WTC11 (cell line): ENCODE measurements around the gene CXCL12. TPM values are rescaled to one million over a fixed set of nuclear protein-coding genes. Genes with fewer than 3 reads are reported as not detected.

Experiments used
- ATAC-seq: fragments of 200-7000 bp; cut with Tn5 transposase; 2 replicates; pipeline ENCODE4 v1.10.0; 2021; ENCODE audit warnings: mild to moderate bottlenecking, moderate library complexity
- CTCF ChIA-PET: fragments of 300-600 bp; sonication (Branson Sonifier 250); formaldehyde crosslinking; loops from one replicate; lab custom pipeline; 2021; ENCODE audit warnings: antibody characterized with exemption; lab: Charles Lee
- POLR2A ChIA-PET: fragments of 350-600 bp; sonication (Branson Sonifier 250); formaldehyde crosslinking; loops from one replicate; lab custom pipeline; 2021; ENCODE audit warnings: antibody characterized with exemption; lab: Charles Lee
- DNase-seq: peaks from one replicate; pipeline ENCODE4 v3.0.0; 2021; ENCODE audit warnings: low spot score
- H3K27ac Mint-ChIP-seq: 2 replicates; pipeline ENCODE4 v1.8.0; 2021; ENCODE audit warnings: mixed read lengths
- H3K27me3 Mint-ChIP-seq: 2 replicates; pipeline ENCODE4 v1.8.0; 2021; ENCODE audit warnings: low read depth, mild to moderate bottlenecking, moderate library complexity, mixed read lengths
- H3K36me3 Mint-ChIP-seq: 2 replicates; pipeline ENCODE4 v1.8.0; 2021; ENCODE audit warnings: mixed read lengths
- H3K4me1 Mint-ChIP-seq: 2 replicates; pipeline ENCODE4 v1.8.0; 2022; ENCODE audit warnings: mixed read lengths
- H3K4me3 Mint-ChIP-seq: 2 replicates; pipeline ENCODE4 v1.8.0; 2021; ENCODE audit warnings: mild to moderate bottlenecking, moderate library complexity, mixed read lengths
- H3K9me3 Mint-ChIP-seq: 2 replicates; pipeline ENCODE4 v1.8.0; 2021; ENCODE audit warnings: mixed read lengths
- ATF1 ChIP-seq: sonication (generic); formaldehyde crosslinking; IDR thresholded peaks from 2 replicates; pipeline ENCODE4 v1.8.1; 2023; ENCODE audit warnings: mild to moderate bottlenecking, moderate library complexity, missing genetic modification reagents
- ATF2 ChIP-seq: sonication (generic); formaldehyde crosslinking; IDR thresholded peaks from 2 replicates; pipeline ENCODE4 v1.8.1; 2022; ENCODE audit warnings: low read depth, missing genetic modification reagents, borderline replicate concordance
- CREM ChIP-seq: sonication (generic); formaldehyde crosslinking; IDR thresholded peaks from 2 replicates; pipeline ENCODE4 v1.8.1; 2022; ENCODE audit warnings: mild to moderate bottlenecking, missing genetic modification reagents, moderate library complexity
- CTCF ChIP-seq: fragments of 200-600 bp; IDR thresholded peaks from 2 replicates; pipeline ENCODE4 v1.8.0; 2022; ENCODE audit warnings: antibody characterized with exemption
- ELF4 ChIP-seq: sonication (generic); formaldehyde crosslinking; IDR thresholded peaks from 2 replicates; pipeline ENCODE4 v1.8.1; 2022; ENCODE audit warnings: low read depth, mild to moderate bottlenecking, moderate library complexity, missing genetic modification reagents
- GABPB1 ChIP-seq: sonication (generic); formaldehyde crosslinking; IDR thresholded peaks from 2 replicates; pipeline ENCODE4 v1.8.1; 2023; ENCODE audit warnings: mild to moderate bottlenecking, missing genetic modification reagents
- HMGA2 ChIP-seq: fragments of 250-450 bp; sonication (Bioruptor Pico); IDR thresholded peaks from 2 replicates; pipeline ENCODE4 v1.4.0; 2021; ENCODE audit warnings: mild to moderate bottlenecking, moderate library complexity
- IRF2 ChIP-seq: sonication (generic); formaldehyde crosslinking; IDR thresholded peaks from 2 replicates; pipeline ENCODE4 v1.8.0; 2022; ENCODE audit warnings: low read depth, missing genetic modification reagents, borderline replicate concordance
- JAZF1 ChIP-seq: fragments of 250-450 bp; sonication (Bioruptor Pico); IDR thresholded peaks from 2 replicates; pipeline ENCODE4 v1.9.0; 2021; ENCODE audit warnings: moderate library complexity, mild to moderate bottlenecking, inconsistent platforms
- MLX ChIP-seq: sonication (generic); formaldehyde crosslinking; IDR thresholded peaks from 2 replicates; pipeline ENCODE4 v1.8.1; 2023; ENCODE audit warnings: mild to moderate bottlenecking, missing genetic modification reagents, moderate library complexity
- NFE2L1 ChIP-seq: sonication (generic); formaldehyde crosslinking; IDR thresholded peaks from 2 replicates; pipeline ENCODE4 v1.8.1; 2023; ENCODE audit warnings: missing genetic modification reagents
- PREB ChIP-seq: sonication (generic); formaldehyde crosslinking; IDR thresholded peaks from 2 replicates; pipeline ENCODE4 v1.8.1; 2022; ENCODE audit warnings: mild to moderate bottlenecking, missing genetic modification reagents, moderate library complexity, borderline replicate concordance
- RELA ChIP-seq: sonication (generic); formaldehyde crosslinking; IDR thresholded peaks from 2 replicates; pipeline ENCODE4 v1.8.1; 2022; ENCODE audit warnings: missing genetic modification reagents, mild to moderate bottlenecking, borderline replicate concordance
- RORB ChIP-seq: fragments of 250-450 bp; sonication (Bioruptor Pico); IDR thresholded peaks from 2 replicates; pipeline ENCODE4 v1.9.0; 2021; ENCODE audit warnings: mild to moderate bottlenecking
- SP1 ChIP-seq: sonication (generic); formaldehyde crosslinking; conservative IDR thresholded peaks from 2 replicates; pipeline ENCODE4 v1.8.1; 2022; ENCODE audit warnings: missing genetic modification reagents
- TP53 ChIP-seq: sonication (generic); formaldehyde crosslinking; IDR thresholded peaks from 2 replicates; pipeline ENCODE4 v1.8.1; 2023; ENCODE audit warnings: mild to moderate bottlenecking, missing genetic modification reagents
- USF2 ChIP-seq: sonication (generic); formaldehyde crosslinking; IDR thresholded peaks from 2 replicates; pipeline ENCODE4 v1.8.1; 2023; ENCODE audit warnings: mild to moderate bottlenecking, missing genetic modification reagents, moderate library complexity
- ZNF138 ChIP-seq: sonication (generic); formaldehyde crosslinking; conservative IDR thresholded peaks from 2 replicates; pipeline ENCODE4 v1.8.1; 2022; ENCODE audit warnings: mild to moderate bottlenecking, moderate library complexity, missing genetic modification reagents
- ZNF396 ChIP-seq: fragments of 250-450 bp; sonication (Bioruptor Pico); IDR thresholded peaks from 2 replicates; pipeline ENCODE4 v1.8.0; 2021; ENCODE audit warnings: mild to moderate bottlenecking, moderate library complexity, borderline replicate concordance
- ZNF423 ChIP-seq: fragments of 250-450 bp; sonication (Bioruptor Pico); IDR thresholded peaks from 2 replicates; pipeline ENCODE4 v2.1.2; 2022; ENCODE audit warnings: mild to moderate bottlenecking, moderate library complexity
- ZSCAN18 ChIP-seq: fragments of 250-450 bp; sonication (Bioruptor Pico); IDR thresholded peaks from 2 replicates; pipeline ENCODE4 v2.1.2; 2022; ENCODE audit warnings: mild to moderate bottlenecking, moderate library complexity
- total RNA-seq: library from RNA; stranded (reverse); gene quantifications from 3 replicates; pipeline ENCODE4 v1.2.3, GENCODE V29; 2021
- TF ChIP-seq, protein P1 (sequence below): sonication (generic); formaldehyde crosslinking; IDR thresholded peaks from 2 replicates; pipeline ENCODE4 v1.8.1; 2022; ENCODE audit warnings: missing genetic modification reagents, borderline replicate concordance

CXCL12 gene
- total RNA-seq, 1 experiment from 2014 or later = 52.4 TPM

- Mint-ChIP-seq H3K27me3 (peaks cover 13% of the 10 kb centered on the region), H3K27ac (peak overlapping the region; percentile 92), H3K36me3 (peaks cover 44% of the 10 kb centered on the region), H3K9me3 (no peaks in the 10 kb centered on the region), H3K4me3 (peak overlapping the region; percentile 82), H3K4me1 (peaks cover 74% of the 10 kb centered on the region)
- no peak for TF ChIP-seq CTCF
- TF ChIP-seq ZNF423 (CRISPR knock-in tag) = 0 out of 2 replicates have a peak, but pooled peaks have one; percentile 16
- DNase-seq = no peak
- ChIA-PET POLR2A (interaction anchor here (1.4 to 3.9 kb wide), 2 partner anchors 10 to 18 kb away, joined by 6 to 19 read pairs; no protein-coding TSS in a partner anchor), CTCF (interaction anchor here (0.9 to 4.9 kb wide), 10 partner anchors 10 to 73 kb away, joined by 3 to 40 read pairs (median 4); no protein-coding TSS in a partner anchor)
- no peak for ATAC-seq
Observed at GRCh38 chr10:44380829-44381600, 3.9 kb downstream of the CXCL12 start.

GRCh38 chr10:44379907-44380306 lies 5.0 kb downstream of the CXCL12 start:
- H3K36me3 Mint-ChIP-seq = peaks cover 53% of the 10 kb centered on the region
- DNase-seq = no peak
- no peak overlapping the region for H3K4me3 Mint-ChIP-seq
- ChIA-PET POLR2A (interaction anchor here (3.9 kb wide), 1 partner anchor 9 kb away, joined by 19 read pairs; no protein-coding TSS in a partner anchor), CTCF (interaction anchor here (1.0 to 4.9 kb wide), 2 partner anchors 9 to 17 kb away, joined by 3 to 40 read pairs; no protein-coding TSS in a partner anchor)
- H3K4me1 Mint-ChIP-seq = peaks cover 79% of the 10 kb centered on the region
- peaks cover 4% of the 10 kb centered on the region; the same call in 1 of the 2 replicates for H3K27me3 Mint-ChIP-seq
- ATAC-seq = no peak
- TF ChIP-seq ZNF396 (CRISPR knock-in tag) (no peak), IRF2 (CRISPR knock-in tag) (no peak)
- H3K9me3 Mint-ChIP-seq = no peaks in the 10 kb centered on the region
- H3K27ac Mint-ChIP-seq = peak overlapping the region; percentile 22; the same call in 1 of the 2 replicates

DNA sequence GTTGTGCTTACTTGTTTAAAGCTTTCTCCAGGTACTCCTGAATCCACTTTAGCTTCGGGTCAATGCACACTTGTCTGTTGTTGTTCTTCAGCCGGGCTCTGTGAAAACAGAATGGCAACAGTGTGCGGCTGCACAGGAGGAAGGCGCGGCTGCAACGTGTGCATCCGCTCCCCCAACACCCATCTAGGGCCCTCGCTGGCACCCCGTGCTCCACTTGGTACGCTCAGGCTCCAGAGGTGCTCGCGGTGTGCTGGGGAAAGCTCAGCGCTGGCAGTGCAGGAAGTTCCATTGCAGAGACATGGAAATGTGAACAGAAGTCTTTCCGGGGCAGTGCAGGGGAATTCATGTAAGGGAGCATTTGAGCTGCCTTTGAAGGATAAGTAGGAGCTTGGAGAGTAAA lies 6.3 kb downstream of the CXCL12 start:
- POLR2A ChIA-PET = no interaction called here
- Mint-ChIP-seq H3K27ac (peak overlapping the region; percentile 83), H3K27me3 (peaks cover 1% of the 10 kb centered on the region; the same call in 1 of the 2 replicates), H3K4me3 (no peak overlapping the region), H3K9me3 (no peaks in the 10 kb centered on the region), H3K36me3 (peaks cover 64% of the 10 kb centered on the region), H3K4me1 (peaks cover 80% of the 10 kb centered on the region)
- CTCF ChIA-PET = no interaction called here
- no peak for ATAC-seq
- DNase-seq = no peak
- TF ChIP-seq TP53 (CRISPR knock-in tag) = no peak
- TF ChIP-seq ELF4 (CRISPR knock-in tag) = no peak
- no peak for TF ChIP-seq ZNF138
- no peak for TF ChIP-seq PREB (CRISPR knock-in tag)
- no peak for TF ChIP-seq MLX (CRISPR knock-in tag)
- no peak for TF ChIP-seq ZSCAN18 (CRISPR knock-in tag)
- TF ChIP-seq NFE2L1 = no peak
- TF ChIP-seq ATF1 (CRISPR knock-in tag) = no peak
- no peak for TF ChIP-seq HMGA2 (CRISPR knock-in tag)
- TF ChIP-seq GABPB1 (CRISPR knock-in tag) = no peak
- no peak for TF ChIP-seq SP1 (CRISPR knock-in tag)
- no peak for TF ChIP-seq JAZF1 (CRISPR knock-in tag)
- TF ChIP-seq RORB = no peak
- TF ChIP-seq CREM (CRISPR knock-in tag) = no peak
- no peak for TF ChIP-seq RELA (CRISPR knock-in tag)
- TF ChIP-seq, protein P1, sequence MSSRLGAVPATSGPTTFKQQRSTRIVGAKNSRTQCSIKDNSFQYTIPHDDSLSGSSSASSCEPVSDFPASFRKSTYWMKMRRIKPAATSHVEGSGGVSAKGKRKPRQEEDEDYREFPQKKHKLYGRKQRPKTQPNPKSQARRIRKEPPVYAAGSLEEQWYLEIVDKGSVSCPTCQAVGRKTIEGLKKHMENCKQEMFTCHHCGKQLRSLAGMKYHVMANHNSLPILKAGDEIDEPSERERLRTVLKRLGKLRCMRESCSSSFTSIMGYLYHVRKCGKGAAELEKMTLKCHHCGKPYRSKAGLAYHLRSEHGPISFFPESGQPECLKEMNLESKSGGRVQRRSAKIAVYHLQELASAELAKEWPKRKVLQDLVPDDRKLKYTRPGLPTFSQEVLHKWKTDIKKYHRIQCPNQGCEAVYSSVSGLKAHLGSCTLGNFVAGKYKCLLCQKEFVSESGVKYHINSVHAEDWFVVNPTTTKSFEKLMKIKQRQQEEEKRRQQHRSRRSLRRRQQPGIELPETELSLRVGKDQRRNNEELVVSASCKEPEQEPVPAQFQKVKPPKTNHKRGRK (CRISPR knock-in tag) = no peak
- no peak for TF ChIP-seq ATF2 (CRISPR knock-in tag)
- TF ChIP-seq USF2 (CRISPR knock-in tag) = no peak
